Measurements from ENCODE around the gene PTRH1.

Gene PTRH1

GRCh38 chr9:127679506-127679905 is 36.0 kb downstream of the PTRH1 start:
- Histone ChIP-seq H3K9me3 (ENCODE audit: low read depth, low read length) (no peaks in the 10 kb centered on the region), H3K36me3 (ENCODE audit: insufficient read depth, low read length) (no peaks in the 10 kb centered on the region), H3K9ac (ENCODE audit: insufficient read length) (no peak overlapping the region), H3K27ac (no peak overlapping the region), H3K4me3 (no peak overlapping the region)
- TF ChIP-seq EZH2 (IDR thresholded peaks at IDR 0.05) = no peak
- no peak for TF ChIP-seq FOXP2 (optimal IDR thresholded peaks at IDR 0.05; ENCODE audit: control extremely low read depth, extremely low read length, insufficient read depth)
- no peak for TF ChIP-seq POLR2AphosphoS5 (IDR thresholded peaks at IDR 0.05; ENCODE audit: borderline replicate concordance, low read depth, low read length)
- DNase-seq (ENCODE audit: low read depth, low spot score) = no peak

GRCh38 chr9:127676638-127677037 is 38.8 kb downstream of the PTRH1 start:
- Histone ChIP-seq H3K4me3 (no peak overlapping the region), H3K27ac (no peak overlapping the region), H3K9ac (ENCODE audit: insufficient read length) (no peak overlapping the region), H3K36me3 (ENCODE audit: insufficient read depth, low read length) (no peaks in the 10 kb centered on the region), H3K9me3 (ENCODE audit: low read depth, low read length) (no peaks in the 10 kb centered on the region)
- DNase-seq (ENCODE audit: low read depth, low spot score) = no peak
- TF ChIP-seq POLR2AphosphoS5 (IDR thresholded peaks at IDR 0.05; ENCODE audit: borderline replicate concordance, low read depth, low read length) (no peak), FOXP2 (optimal IDR thresholded peaks at IDR 0.05; ENCODE audit: control extremely low read depth, extremely low read length, insufficient read depth) (no peak), EZH2 (IDR thresholded peaks at IDR 0.05) (no peak)

- TF ChIP-seq POLR2AphosphoS5 (IDR thresholded peaks at IDR 0.05; ENCODE audit: borderline replicate concordance, low read depth, low read length) (no peak), EZH2 (IDR thresholded peaks at IDR 0.05) (no peak), FOXP2 (optimal IDR thresholded peaks at IDR 0.05; ENCODE audit: control extremely low read depth, extremely low read length, insufficient read depth) (no peak)
- no peaks in the 10 kb centered on the region for H3K9me3 ChIP-seq (ENCODE audit: low read depth, low read length)
- H3K36me3 ChIP-seq (ENCODE audit: insufficient read depth, low read length) = no peaks in the 10 kb centered on the region
- H3K4me3 ChIP-seq = no peak overlapping the region
- no peak for DNase-seq (ENCODE audit: low read depth, low spot score)
- H3K27ac ChIP-seq = no peak overlapping the region
- no peak overlapping the region for H3K9ac ChIP-seq (ENCODE audit: insufficient read length)
Observed at GRCh38 chr9:127673234-127673633, 42.2 kb downstream of the PTRH1 start.

- Histone ChIP-seq H3K4me3 (no peak overlapping the region), H3K9me3 (ENCODE audit: low read depth, low read length) (no peaks in the 10 kb centered on the region), H3K36me3 (ENCODE audit: insufficient read depth, low read length) (no peaks in the 10 kb centered on the region), H3K9ac (ENCODE audit: insufficient read length) (no peak overlapping the region), H3K27ac (no peak overlapping the region)
- no peak for TF ChIP-seq EZH2 (IDR thresholded peaks at IDR 0.05)
- TF ChIP-seq POLR2AphosphoS5 (IDR thresholded peaks at IDR 0.05; ENCODE audit: borderline replicate concordance, low read depth, low read length) = no peak
- no peak for DNase-seq (ENCODE audit: low read depth, low spot score)
Observed at GRCh38 chr9:127667906-127668305, 47.6 kb downstream of the PTRH1 start.

GRCh38 chr9:127667127-127667844 is 48.2 kb downstream of the PTRH1 start:
- Histone ChIP-seq H3K9ac (ENCODE audit: insufficient read length) (peak overlapping the region; percentile 16), H3K36me3 (ENCODE audit: insufficient read depth, low read length) (no peaks in the 10 kb centered on the region), H3K4me3 (no peak overlapping the region), H3K9me3 (ENCODE audit: low read depth, low read length) (no peaks in the 10 kb centered on the region), H3K27ac (no peak overlapping the region; the same call in 1 of the 2 replicates)
- DNase-seq (ENCODE audit: low read depth, low spot score) = no peak
- no peak for TF ChIP-seq POLR2AphosphoS5 (IDR thresholded peaks at IDR 0.05; ENCODE audit: borderline replicate concordance, low read depth, low read length)
- no peak for TF ChIP-seq EZH2 (IDR thresholded peaks at IDR 0.05)
- TF ChIP-seq FOXP2 (optimal IDR thresholded peaks at IDR 0.05; ENCODE audit: control extremely low read depth, extremely low read length, insufficient read depth) = no peak

- H3K4me3 ChIP-seq = 0 out of 2 replicates have a peak overlapping the region, but pooled peaks have one; percentile 3
- no peaks in the 10 kb centered on the region for H3K9me3 ChIP-seq (ENCODE audit: low read depth, low read length)
- no peak for DNase-seq (ENCODE audit: low read depth, low spot score)
- TF ChIP-seq EZH2 (IDR thresholded peaks at IDR 0.05) (no peak), FOXP2 (optimal IDR thresholded peaks at IDR 0.05; ENCODE audit: control extremely low read depth, extremely low read length, insufficient read depth) (peak; percentile 27)
- H3K36me3 ChIP-seq (ENCODE audit: insufficient read depth, low read length) = no peaks in the 10 kb centered on the region
- H3K9ac ChIP-seq (ENCODE audit: insufficient read length) = no peak overlapping the region
- H3K27ac ChIP-seq = no peak overlapping the region
Observed at GRCh38 chr9:127664678-127665507, 50.6 kb downstream of the PTRH1 start.

GRCh38 chr9:127664324-127664677 is 51.2 kb downstream of the PTRH1 start:
- no peaks in the 10 kb centered on the region for H3K36me3 ChIP-seq (ENCODE audit: insufficient read depth, low read length)
- H3K27ac ChIP-seq = no peak overlapping the region
- no peak overlapping the region for H3K9ac ChIP-seq (ENCODE audit: insufficient read length)
- no peak for DNase-seq (ENCODE audit: low read depth, low spot score)
- TF ChIP-seq EZH2 (IDR thresholded peaks at IDR 0.05) = no peak
- no peak overlapping the region for H3K4me3 ChIP-seq
- no peaks in the 10 kb centered on the region for H3K9me3 ChIP-seq (ENCODE audit: low read depth, low read length)
